Gastrocnemius medialis (tissue), 4 donors: ENCODE measurements around the gene PXMP4. TPM values are rescaled to one million over a fixed set of nuclear protein-coding genes. Genes with fewer than 3 reads are reported as not detected.

Source experiments
- ATAC-seq, 2 donors: fragments of 150-250 bp; one replicate each; pipeline ENCODE4 v1.9.1; 2016
- DNase-seq, 2 donors: peaks; one replicate each; pipeline ENCODE4 v3.0.0-alpha.2; 2019
- H3K27ac ChIP-seq, 4 donors: fragments of 200-600 bp; sonication (generic); 1 replicate in 1 of 4; 2 replicates in 3 of 4; pipeline ENCODE4 v1.5.1; 2016 to 2018; ENCODE audit warnings: mild to moderate bottlenecking in 2 of 4, moderate library complexity in 1 of 4
- H3K27me3 ChIP-seq, 3 donors: fragments of 200-600 bp; sonication (generic) in 2 of 3; 1 replicate in 1 of 3; 2 replicates in 2 of 3; pipeline versions ENCODE4 v1.5.1 to v1.6.0; 2016 to 2019; ENCODE audit warnings: mild to moderate bottlenecking in 1 of 3, moderate library complexity in 1 of 3
- H3K36me3 ChIP-seq, 2 donors: fragments of 200-600 bp; sonication (generic) in 1 of 2; one replicate each; pipeline ENCODE4 v1.5.1; 2017 to 2018
- H3K4me1 ChIP-seq, 2 donors: fragments of 200-600 bp; sonication (generic) in 1 of 2; one replicate each; pipeline ENCODE4 v1.5.1; 2016 to 2017; ENCODE audit warnings: mild to moderate bottlenecking in 2 of 2
- H3K4me3 ChIP-seq, 4 donors: fragments of 200-600 bp; sonication (generic) in 3 of 4; 1 replicate in 1 of 4; 2 replicates in 3 of 4; pipeline ENCODE4 v1.5.1; 2016 to 2019; ENCODE audit warnings: mild to moderate bottlenecking in 2 of 4
- H3K9me3 ChIP-seq, 3 donors: fragments of 200-600 bp; sonication (generic) in 2 of 3; 1 replicate in 1 of 3; 2 replicates in 2 of 3; pipeline ENCODE4 v1.5.1; 2016 to 2019
- POLR2A ChIP-seq, 2 donors: fragments of 450-650 bp; IDR thresholded peaks; one replicate each; pipeline ENCODE4 v1.6.1; 2017; ENCODE audit warnings: antibody characterized with exemption in 2 of 2, mild to moderate bottlenecking in 2 of 2, moderate library complexity in 2 of 2
- in situ Hi-C, 4 donors: fragments of 200-750 bp; cut with MboI; loops; one replicate each; pipeline versions ENCODE4 v1.15.0 to v1.8.0; 2017; ENCODE audit warnings: low sequenced_read_pairs in 4 of 4
- intact Hi-C: fragments of 100-400 bp; cut with DNase I; formaldehyde crosslinking; loops from one replicate; pipeline ENCODE4 v1.15.1; 2023; ENCODE audit warnings: low total_unique reads
- total RNA-seq, 4 donors: library from RNA; depleted of rRNA; stranded (reverse); fragments of >200 nt; gene quantifications; one replicate each; pipeline versions ENCODE4 v1.1.0 to v1.2.3, GENCODE V29; 2016
- TF ChIP-seq, protein P1 (sequence below), 5 experiments: fragments of 450-650 bp in 3 of 5; fragments of 200-600 bp in 2 of 5; sonication (generic) in 2 of 5; IDR thresholded peaks in 4 of 5; conservative IDR thresholded peaks in 1 of 5; 1 replicate in 4 of 5; 2 replicates in 1 of 5; pipeline ENCODE4 v1.5.1; 2016 to 2019; ENCODE audit warnings: antibody characterized with exemption in 5 of 5, mild to moderate bottlenecking in 3 of 5, moderate library complexity in 3 of 5

Gene PXMP4
- total RNA-seq, 4 donors from 2014 or later, result 3.2 to 7.3 (median 5.3) TPM

DNA sequence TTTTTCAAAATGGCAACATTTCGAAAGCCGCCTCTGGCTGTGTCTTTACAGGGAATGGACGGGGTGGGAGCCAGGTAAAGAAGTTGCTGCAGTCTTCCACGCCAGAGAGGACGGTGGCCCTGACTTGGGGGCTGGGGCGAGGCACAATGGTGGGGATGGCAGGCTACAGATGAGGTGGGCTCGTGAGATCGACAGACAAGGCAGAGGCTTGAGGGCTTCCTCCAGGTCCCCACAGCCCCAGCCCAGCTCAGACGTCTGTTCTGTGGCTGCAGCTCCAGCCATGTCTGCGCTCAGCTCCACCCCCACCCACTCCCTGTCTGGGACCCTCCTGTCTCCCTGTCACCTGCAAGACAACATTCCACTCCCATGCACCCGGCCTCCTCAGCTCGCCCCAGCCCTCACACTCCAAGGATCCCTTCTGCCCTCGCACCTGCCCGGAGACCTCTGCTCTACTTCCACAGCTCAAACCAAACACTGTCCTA, 65.4 kb downstream of the PXMP4 start:
- TF ChIP-seq POLR2A (IDR thresholded peaks at IDR 0.05), result no peak
- TF ChIP-seq, protein P1, sequence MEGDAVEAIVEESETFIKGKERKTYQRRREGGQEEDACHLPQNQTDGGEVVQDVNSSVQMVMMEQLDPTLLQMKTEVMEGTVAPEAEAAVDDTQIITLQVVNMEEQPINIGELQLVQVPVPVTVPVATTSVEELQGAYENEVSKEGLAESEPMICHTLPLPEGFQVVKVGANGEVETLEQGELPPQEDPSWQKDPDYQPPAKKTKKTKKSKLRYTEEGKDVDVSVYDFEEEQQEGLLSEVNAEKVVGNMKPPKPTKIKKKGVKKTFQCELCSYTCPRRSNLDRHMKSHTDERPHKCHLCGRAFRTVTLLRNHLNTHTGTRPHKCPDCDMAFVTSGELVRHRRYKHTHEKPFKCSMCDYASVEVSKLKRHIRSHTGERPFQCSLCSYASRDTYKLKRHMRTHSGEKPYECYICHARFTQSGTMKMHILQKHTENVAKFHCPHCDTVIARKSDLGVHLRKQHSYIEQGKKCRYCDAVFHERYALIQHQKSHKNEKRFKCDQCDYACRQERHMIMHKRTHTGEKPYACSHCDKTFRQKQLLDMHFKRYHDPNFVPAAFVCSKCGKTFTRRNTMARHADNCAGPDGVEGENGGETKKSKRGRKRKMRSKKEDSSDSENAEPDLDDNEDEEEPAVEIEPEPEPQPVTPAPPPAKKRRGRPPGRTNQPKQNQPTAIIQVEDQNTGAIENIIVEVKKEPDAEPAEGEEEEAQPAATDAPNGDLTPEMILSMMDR (IDR thresholded peaks at IDR 0.05 in 4 of 5, conservative IDR thresholded peaks at IDR 0.05 in 1 of 5), result no peak
- Histone ChIP-seq H3K9me3 (no peaks in the 10 kb centered on the region), H3K36me3 (peaks cover 0 to 34% of the 10 kb centered on the region in 2 donors), H3K4me1 (peaks cover 7 to 8% of the 10 kb centered on the region in 2 donors), H3K4me3 (no peak overlapping the region), H3K27ac (no peak overlapping the region), H3K27me3 (no peaks in the 10 kb centered on the region)
- in situ Hi-C loops, result loop anchor here in 2 of 4 donors (5.0 to 10.0 kb wide), 2 partner anchors 200 to 202 kb away; no protein-coding TSS in a partner anchor
- intact Hi-C loops, result no loop called here
- DNase-seq, result no peak
- ATAC-seq, result no peak

DNA sequence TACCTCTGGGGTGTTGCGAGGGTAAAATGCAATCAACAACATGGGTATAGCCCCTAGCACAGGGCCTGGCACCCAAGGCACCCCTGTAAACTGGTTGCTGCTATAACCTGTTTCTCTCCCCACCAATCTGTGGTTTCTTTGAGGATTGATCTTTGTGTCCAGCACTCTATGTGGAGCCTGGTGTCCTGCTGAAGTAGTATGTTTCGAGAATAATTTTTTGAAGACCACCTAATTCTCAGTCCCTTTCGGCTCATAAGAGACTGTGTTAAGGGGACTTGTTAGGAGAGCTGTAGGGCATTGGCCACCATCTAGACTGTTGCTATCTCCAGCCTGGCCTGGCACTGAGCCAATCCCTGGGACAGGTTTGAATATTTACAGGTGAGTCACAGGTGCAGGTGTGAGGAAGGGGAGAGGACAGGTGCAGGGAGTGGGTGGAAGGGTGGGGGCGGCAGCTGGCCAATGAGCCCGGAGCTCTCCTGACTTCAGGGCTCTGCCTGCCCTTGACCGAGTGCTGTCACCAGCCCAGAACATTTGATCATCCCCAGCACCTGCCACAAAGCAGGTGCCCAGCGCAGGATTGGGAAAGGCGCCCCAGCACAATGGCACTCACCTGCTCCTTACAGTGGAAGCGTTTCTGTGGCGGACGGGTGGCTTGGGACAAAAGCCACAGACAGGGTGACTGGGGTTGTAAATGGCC, 66.1 kb downstream of the PXMP4 start:
- no peaks in the 10 kb centered on the region for H3K9me3 ChIP-seq
- no peak overlapping the region for H3K4me3 ChIP-seq
- TF ChIP-seq, protein P1 (IDR thresholded peaks at IDR 0.05 in 4 of 5, conservative IDR thresholded peaks at IDR 0.05 in 1 of 5), result no peak
- no peak for TF ChIP-seq POLR2A (IDR thresholded peaks at IDR 0.05)
- peaks cover 14% of the 10 kb centered on the region in 2 donors for H3K4me1 ChIP-seq
- ATAC-seq (no peak), DNase-seq (no peak)
- peaks cover 0 to 27% of the 10 kb centered on the region in 2 donors for H3K36me3 ChIP-seq
- intact Hi-C loops (no loop called here), in situ Hi-C loops (loop anchor here in 2 of 4 donors (5.0 to 10.0 kb wide), 2 partner anchors 199 to 202 kb away; no protein-coding TSS in a partner anchor)
- no peak overlapping the region for H3K27ac ChIP-seq
- no peaks in the 10 kb centered on the region for H3K27me3 ChIP-seq

DNA sequence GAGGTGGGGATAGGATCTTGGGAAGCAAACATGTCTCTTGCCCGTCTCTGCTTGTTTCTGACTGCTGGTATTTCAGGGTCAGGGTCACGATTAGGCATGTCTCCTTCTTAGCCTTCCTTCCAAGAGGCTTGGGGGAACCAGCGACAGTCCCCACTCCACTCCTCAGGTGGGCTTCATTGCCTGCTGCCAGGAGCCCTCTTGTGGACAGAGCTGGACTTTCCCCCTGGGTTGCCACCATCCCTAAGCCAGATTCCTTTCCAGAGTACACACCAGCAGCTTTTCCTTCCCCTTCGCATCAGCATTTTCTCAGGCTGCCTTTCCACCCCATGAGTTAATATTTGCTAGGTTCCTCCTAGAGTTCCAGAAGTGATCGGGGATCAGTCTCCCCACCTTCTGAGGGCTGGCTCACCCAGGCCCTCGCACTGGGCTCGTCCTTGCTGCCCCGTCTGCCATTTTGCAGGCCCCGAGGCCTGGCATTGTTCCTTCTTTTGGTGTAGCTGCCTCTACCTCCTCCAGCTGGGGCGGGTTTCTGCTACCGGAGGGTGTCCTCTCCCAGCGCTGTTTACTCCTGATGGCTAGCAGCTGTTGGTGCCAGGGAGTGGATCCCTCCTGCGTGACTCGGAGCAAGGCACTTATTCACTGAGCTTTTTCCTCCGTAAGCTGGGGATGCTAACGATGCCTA, 66.8 kb downstream of the PXMP4 start:
- intact Hi-C loops (no loop called here), in situ Hi-C loops (loop anchor here in 2 of 4 donors (5.0 to 10.0 kb wide), 2 partner anchors 199 to 201 kb away; no protein-coding TSS in a partner anchor)
- peak; percentile 33 to 48 for ATAC-seq
- Histone ChIP-seq H3K27ac (no peak overlapping the region), H3K36me3 (peaks cover 0 to 22% of the 10 kb centered on the region in 2 donors), H3K4me1 (peaks cover 21% of the 10 kb centered on the region in 2 donors), H3K27me3 (no peaks in the 10 kb centered on the region), H3K9me3 (no peaks in the 10 kb centered on the region), H3K4me3 (no peak overlapping the region)
- TF ChIP-seq POLR2A (IDR thresholded peaks at IDR 0.05), result no peak
- TF ChIP-seq, protein P1 (IDR thresholded peaks at IDR 0.05 in 4 of 5, conservative IDR thresholded peaks at IDR 0.05 in 1 of 5), result peak; percentile 57 to 73 (median 67)
- no peak for DNase-seq

Other genes with a start within 250 kb of the PXMP4 start
- gene CBFA2T2, start 230.2 kb downstream of the PXMP4 start, total RNA-seq, result 1 to 10 TPM; 6.9 to 8.9 (median 7.9) TPM
- gene C20orf144, start 58.0 kb downstream of the PXMP4 start, total RNA-seq, result not detected
- gene ACTL10, start 53.4 kb downstream of the PXMP4 start, total RNA-seq, result under 1 TPM in 2 of 4 donors, not detected in 2; 0.22 to 0.39 TPM
- gene NECAB3, start 45.9 kb downstream of the PXMP4 start, total RNA-seq, result 100 to 1,000 TPM in 2 of 4 donors, 10 to 100 TPM in 2; 72.3 to 127 (median 107) TPM
- gene E2F1, start 33.9 kb downstream of the PXMP4 start, total RNA-seq, result 1 to 10 TPM in 2 of 4 donors, under 1 TPM in 1, not detected in 1; 1.00 to 2.0 (median 1.4) TPM
- 1 to 10 TPM; 1.8 to 4.6 (median 2.6) TPM for gene ZNF341, start 11.7 kb upstream of the PXMP4 start, total RNA-seq
- 100 to 1,000 TPM in 1 of 4 donors, 10 to 100 TPM in 3; 57.4 to 109 (median 82.7) TPM for gene CHMP4B, start 91.0 kb upstream of the PXMP4 start, total RNA-seq